Testis (tissue), 2 donors: ENCODE results near the gene TMEM229B.

Experiments
- POLR2A ChIP-seq: fragments of 450-650 bp; IDR thresholded peaks from one replicate; pipeline ENCODE4 v1.6.1; 2017; ENCODE audit warnings: antibody characterized with exemption, mild to moderate bottlenecking, moderate library complexity
- TF ChIP-seq, protein P1 (sequence below), 3 experiments: fragments of 450-650 bp in 2 of 3; fragments of 200-600 bp in 1 of 3; sonication (generic) in 1 of 3; IDR thresholded peaks; one replicate each; pipeline ENCODE4 v1.5.1; 2016 to 2019; ENCODE audit warnings: antibody characterized with exemption in 3 of 3, mild to moderate bottlenecking in 2 of 3, moderate library complexity in 1 of 3

GRCh38 chr14:67461996-67462395, 26.5 kb downstream of the TMEM229B start:
- TF ChIP-seq, protein P1, sequence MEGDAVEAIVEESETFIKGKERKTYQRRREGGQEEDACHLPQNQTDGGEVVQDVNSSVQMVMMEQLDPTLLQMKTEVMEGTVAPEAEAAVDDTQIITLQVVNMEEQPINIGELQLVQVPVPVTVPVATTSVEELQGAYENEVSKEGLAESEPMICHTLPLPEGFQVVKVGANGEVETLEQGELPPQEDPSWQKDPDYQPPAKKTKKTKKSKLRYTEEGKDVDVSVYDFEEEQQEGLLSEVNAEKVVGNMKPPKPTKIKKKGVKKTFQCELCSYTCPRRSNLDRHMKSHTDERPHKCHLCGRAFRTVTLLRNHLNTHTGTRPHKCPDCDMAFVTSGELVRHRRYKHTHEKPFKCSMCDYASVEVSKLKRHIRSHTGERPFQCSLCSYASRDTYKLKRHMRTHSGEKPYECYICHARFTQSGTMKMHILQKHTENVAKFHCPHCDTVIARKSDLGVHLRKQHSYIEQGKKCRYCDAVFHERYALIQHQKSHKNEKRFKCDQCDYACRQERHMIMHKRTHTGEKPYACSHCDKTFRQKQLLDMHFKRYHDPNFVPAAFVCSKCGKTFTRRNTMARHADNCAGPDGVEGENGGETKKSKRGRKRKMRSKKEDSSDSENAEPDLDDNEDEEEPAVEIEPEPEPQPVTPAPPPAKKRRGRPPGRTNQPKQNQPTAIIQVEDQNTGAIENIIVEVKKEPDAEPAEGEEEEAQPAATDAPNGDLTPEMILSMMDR (IDR thresholded peaks at IDR 0.05) = no peak
- no peak for TF ChIP-seq POLR2A
